ENCODE results near the gene BDNF.
"Not testable (repeated sequence)": the region's sequence is repeated elsewhere in the genome, so short reads cannot be mapped to it uniquely, and the experiment has no call there.

BDNF gene

GRCh38 chr11:27672836-27673464, 27.3 kb downstream of the BDNF start:
- FAIRE-seq (no peak), DNase-seq (ENCODE audit: insufficient read length, low spot score) (no peak)

GRCh38 chr11:27665508-27666101, 34.6 kb downstream of the BDNF start:
- not testable (repeated sequence) for DNase-seq (ENCODE audit: insufficient read length, low spot score); FAIRE-seq

GRCh38 chr11:27663326-27663725, 36.9 kb downstream of the BDNF start:
- no peak for FAIRE-seq

GRCh38 chr11:27660171-27660570, 40.1 kb downstream of the BDNF start:
- DNase-seq (ENCODE audit: insufficient read length, low spot score) (no peak), FAIRE-seq (no peak)

More at GRCh38 chr11:27663326-27663725, 36.9 kb downstream of the BDNF start:
- DNase-seq (ENCODE audit: insufficient read length, low spot score): no peak

GRCh38 chr11:27658535-27659236, 41.6 kb downstream of the BDNF start:
- FAIRE-seq (no peak), DNase-seq (ENCODE audit: insufficient read length, low spot score) (no peak)

GRCh38 chr11:27656806-27657483, 43.3 kb downstream of the BDNF start:
- no peak for FAIRE-seq
- DNase-seq (ENCODE audit: insufficient read length, low spot score): no peak

- no peak for FAIRE-seq
These were observed 43.9 kb downstream of the BDNF start for GRCh38 chr11:27656320-27656719.

GRCh38 chr11:27653990-27654758, 46.1 kb downstream of the BDNF start:
- no peak for DNase-seq (ENCODE audit: insufficient read length, low spot score)
- no peak for FAIRE-seq

More at GRCh38 chr11:27656320-27656719, 43.9 kb downstream of the BDNF start:
- DNase-seq (ENCODE audit: insufficient read length, low spot score): no peak

- DNase-seq (ENCODE audit: insufficient read length, low spot score) (no peak), FAIRE-seq (no peak)
These were observed 48.5 kb downstream of the BDNF start for GRCh38 chr11:27651711-27652110.

GRCh38 chr11:27650988-27651387, 49.3 kb downstream of the BDNF start:
- DNase-seq (ENCODE audit: insufficient read length, low spot score) (no peak), FAIRE-seq (no peak)

- DNase-seq (ENCODE audit: insufficient read length, low spot score) (no peak), FAIRE-seq (no peak)
These were observed 50.5 kb downstream of the BDNF start for GRCh38 chr11:27649800-27650199.

- no peak for FAIRE-seq
- no peak for DNase-seq (ENCODE audit: insufficient read length, low spot score)
These were observed 51.4 kb downstream of the BDNF start for GRCh38 chr11:27648840-27649239.

- no peak for FAIRE-seq
These were observed 54.0 kb downstream of the BDNF start for GRCh38 chr11:27646051-27646818.

GRCh38 chr11:27642954-27643353, 57.3 kb downstream of the BDNF start:
- DNase-seq (ENCODE audit: insufficient read length, low spot score): no peak
- no peak for FAIRE-seq

More at GRCh38 chr11:27646051-27646818, 54.0 kb downstream of the BDNF start:
- DNase-seq (ENCODE audit: insufficient read length, low spot score): no peak

- DNase-seq (ENCODE audit: insufficient read length, low spot score): no peak
- FAIRE-seq: no peak
These were observed 59.3 kb downstream of the BDNF start for GRCh38 chr11:27640954-27641353.

GRCh38 chr11:27635567-27636037, 64.7 kb downstream of the BDNF start:
- DNase-seq (ENCODE audit: insufficient read length, low spot score) (no peak), FAIRE-seq (no peak)

GRCh38 chr11:27634776-27635175, 65.5 kb downstream of the BDNF start:
- not testable (repeated sequence) for FAIRE-seq

GRCh38 chr11:27634282-27634681, 66.0 kb downstream of the BDNF start:
- not testable (repeated sequence) for DNase-seq (ENCODE audit: insufficient read length, low spot score); FAIRE-seq

More at GRCh38 chr11:27634776-27635175, 65.5 kb downstream of the BDNF start:
- DNase-seq (ENCODE audit: insufficient read length, low spot score): not testable (repeated sequence)

GRCh38 chr11:27629023-27629422, 71.2 kb downstream of the BDNF start:
- FAIRE-seq; DNase-seq (ENCODE audit: insufficient read length, low spot score): not testable (repeated sequence)
